AG04449 (cell line): ENCODE measurements around the gene PPP1R12A.

Source experiments
- CTCF ChIA-PET: fragments of 350-600 bp; formaldehyde crosslinking; extraction: SDS; loops from one replicate; lab custom pipeline; 2021; ENCODE audit warnings: antibody characterized with exemption; lab: Yijun Ruan, JAX
- POLR2A ChIA-PET: fragments of 400-600, 350-600 bp; formaldehyde crosslinking; extraction: SDS; loops from one replicate; lab custom pipeline; 2020; ENCODE audit warnings: antibody characterized with exemption, inconsistent platforms; lab: Yijun Ruan, JAX
- DNase-seq: peaks from one replicate; pipeline ENCODE4 v3.0.0-alpha.2; 2010; ENCODE audit warnings: low read depth, low spot score
- H3K4me3 ChIP-seq: 2 replicates; pipeline ENCODE4 v1.5.1; 2011; ENCODE audit warnings: low read depth, mild to moderate bottlenecking, control low read depth, low read length
- TF ChIP-seq, protein P1 (sequence below): IDR thresholded peaks from one replicate; pipeline ENCODE4 v1.5.1; 2011; ENCODE audit warnings: mild to moderate bottlenecking, moderate library complexity, low read length, control low read depth, inconsistent platforms; ENCODE audit not compliant: insufficient read depth; ENCODE audit errors: missing control alignments

The PPP1R12A gene

DNA sequence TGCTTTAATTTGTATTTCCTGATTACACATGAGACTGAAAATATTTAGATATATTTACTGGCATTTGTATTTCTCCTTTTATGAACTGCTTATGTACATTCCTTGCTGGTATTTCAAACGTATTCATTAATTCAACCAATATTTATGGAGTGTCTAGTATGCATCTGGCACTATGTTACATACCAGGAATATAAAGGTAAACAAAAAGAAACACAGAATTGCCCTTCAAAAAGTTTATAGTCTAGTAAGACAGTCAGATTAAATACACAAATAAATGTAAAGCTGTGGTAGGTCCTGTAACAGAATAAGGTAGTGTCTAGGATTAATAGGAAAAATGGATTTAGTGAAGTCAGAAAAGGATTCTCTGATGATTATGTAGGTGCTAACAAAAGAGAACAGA lies 87.5 kb downstream of the PPP1R12A start:
- DNase-seq, result no peak
- POLR2A ChIA-PET, result no interaction called here
- H3K4me3 ChIP-seq, result no peak overlapping the region
- TF ChIP-seq, protein P1, sequence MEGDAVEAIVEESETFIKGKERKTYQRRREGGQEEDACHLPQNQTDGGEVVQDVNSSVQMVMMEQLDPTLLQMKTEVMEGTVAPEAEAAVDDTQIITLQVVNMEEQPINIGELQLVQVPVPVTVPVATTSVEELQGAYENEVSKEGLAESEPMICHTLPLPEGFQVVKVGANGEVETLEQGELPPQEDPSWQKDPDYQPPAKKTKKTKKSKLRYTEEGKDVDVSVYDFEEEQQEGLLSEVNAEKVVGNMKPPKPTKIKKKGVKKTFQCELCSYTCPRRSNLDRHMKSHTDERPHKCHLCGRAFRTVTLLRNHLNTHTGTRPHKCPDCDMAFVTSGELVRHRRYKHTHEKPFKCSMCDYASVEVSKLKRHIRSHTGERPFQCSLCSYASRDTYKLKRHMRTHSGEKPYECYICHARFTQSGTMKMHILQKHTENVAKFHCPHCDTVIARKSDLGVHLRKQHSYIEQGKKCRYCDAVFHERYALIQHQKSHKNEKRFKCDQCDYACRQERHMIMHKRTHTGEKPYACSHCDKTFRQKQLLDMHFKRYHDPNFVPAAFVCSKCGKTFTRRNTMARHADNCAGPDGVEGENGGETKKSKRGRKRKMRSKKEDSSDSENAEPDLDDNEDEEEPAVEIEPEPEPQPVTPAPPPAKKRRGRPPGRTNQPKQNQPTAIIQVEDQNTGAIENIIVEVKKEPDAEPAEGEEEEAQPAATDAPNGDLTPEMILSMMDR, result no peak
- CTCF ChIA-PET, result interaction anchor here (1.2 kb wide), 1 partner anchor 40 kb away, joined by 3 read pairs; no protein-coding TSS in a partner anchor

DNA sequence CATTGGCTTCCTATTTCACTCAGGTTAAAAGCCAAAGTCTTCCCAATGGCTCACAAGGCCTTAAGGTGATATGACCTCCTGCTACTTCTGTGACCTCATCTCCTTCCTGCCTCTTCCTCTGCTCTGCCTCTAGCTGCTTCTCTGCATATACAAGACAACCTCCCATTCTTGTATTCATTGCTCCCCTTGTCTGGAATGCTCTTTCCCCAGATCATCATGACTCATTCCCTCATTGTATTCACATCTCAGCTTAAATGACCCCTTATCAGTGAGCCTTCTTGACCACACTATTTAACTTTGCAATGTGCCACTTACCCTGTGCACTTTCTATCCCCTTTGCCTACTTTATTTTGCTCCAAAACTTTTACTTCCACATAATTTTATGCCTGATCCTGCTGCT lies 90.2 kb downstream of the PPP1R12A start:
- ChIA-PET CTCF (interaction anchor here (1.1 kb wide), 1 partner anchor 16 kb away, joined by 3 read pairs; no protein-coding TSS in a partner anchor), POLR2A (no interaction called here)
- TF ChIP-seq, protein P1, result no peak
- DNase-seq, result no peak
- H3K4me3 ChIP-seq, result no peak overlapping the region

GRCh38 chr12:79843978-79844377 lies 90.9 kb downstream of the PPP1R12A start:
- TF ChIP-seq, protein P1, result no peak
- CTCF ChIA-PET, result interaction anchor here (1.5 kb wide), 1 partner anchor 345 kb away, joined by 3 read pairs; no protein-coding TSS in a partner anchor
- H3K4me3 ChIP-seq, result no peak overlapping the region
- POLR2A ChIA-PET, result no interaction called here
- DNase-seq, result no peak

DNA sequence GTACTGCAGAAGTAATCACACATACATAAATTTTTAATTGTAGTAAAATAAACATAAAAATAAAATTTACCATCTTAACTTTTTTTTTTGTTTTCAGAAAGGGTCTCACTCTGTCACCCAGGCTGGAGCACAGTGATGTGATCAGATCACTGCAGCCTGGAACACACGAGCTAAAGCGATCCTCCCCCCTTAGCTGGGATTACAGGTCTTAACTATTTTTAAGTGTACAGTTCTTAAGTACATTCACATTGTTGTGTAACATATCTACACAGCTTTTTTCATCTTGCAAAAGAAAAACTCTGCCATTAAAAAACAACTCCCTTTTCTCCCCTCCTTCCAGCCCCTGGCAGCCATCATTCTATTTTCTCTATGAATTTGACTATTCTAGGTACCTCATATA lies 92.3 kb downstream of the PPP1R12A start:
- no peak overlapping the region for H3K4me3 ChIP-seq
- ChIA-PET POLR2A (no interaction called here), CTCF (interaction anchor here (1.5 kb wide), 1 partner anchor 347 kb away, joined by 3 read pairs; no protein-coding TSS in a partner anchor)
- no peak for DNase-seq
- TF ChIP-seq, protein P1, result no peak

- TF ChIP-seq, protein P1, result no peak
- CTCF ChIA-PET, result interaction anchor here (1.0 kb wide), 1 partner anchor 13 kb away, joined by 3 read pairs; no protein-coding TSS in a partner anchor
- POLR2A ChIA-PET, result no interaction called here
- H3K4me3 ChIP-seq, result no peak overlapping the region
- no peak for DNase-seq
Measured at GRCh38 chr12:79841878-79842265, 93.0 kb downstream of the PPP1R12A start.

DNA sequence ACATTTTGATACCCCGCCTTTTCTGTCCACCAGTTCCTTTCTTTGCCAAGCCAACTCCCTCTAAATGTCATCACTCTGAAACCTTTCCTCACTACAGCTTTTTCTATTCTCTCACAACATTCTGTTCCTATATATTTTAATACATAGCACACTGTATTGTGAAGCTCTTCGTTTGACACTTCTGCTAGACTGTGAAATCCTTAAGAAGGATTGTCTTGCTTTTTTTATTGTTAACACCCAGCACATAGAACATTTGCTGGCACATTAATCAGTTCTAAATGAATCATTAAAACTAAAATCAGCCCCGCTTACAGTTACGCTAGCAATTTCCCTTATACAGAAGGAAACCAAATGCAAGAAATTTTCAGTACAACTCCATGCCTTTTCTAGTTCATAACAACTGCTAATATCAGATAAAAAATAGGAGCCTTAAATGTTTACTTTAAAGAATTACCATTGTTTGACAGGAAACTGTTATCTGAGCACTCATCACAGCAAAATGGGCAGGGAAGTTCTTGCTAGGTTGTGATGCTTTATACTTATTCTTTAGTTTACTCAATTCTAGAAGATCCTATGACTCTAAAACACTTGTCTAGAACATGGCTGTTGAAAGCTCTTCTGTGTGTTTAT lies 93.5 kb downstream of the PPP1R12A start:
- no peak for DNase-seq
- ChIA-PET POLR2A (no interaction called here), CTCF (interaction anchor here (1.0 kb wide), 1 partner anchor 12 kb away, joined by 3 read pairs; no protein-coding TSS in a partner anchor)
- TF ChIP-seq, protein P1, result no peak
- H3K4me3 ChIP-seq, result no peak overlapping the region
